ENCODE measurements around the gene JPT1.
"Not testable (repeated sequence)": the region's sequence is repeated elsewhere in the genome, so short reads cannot be mapped to it uniquely, and the experiment has no call there.

The JPT1 gene, protein sequence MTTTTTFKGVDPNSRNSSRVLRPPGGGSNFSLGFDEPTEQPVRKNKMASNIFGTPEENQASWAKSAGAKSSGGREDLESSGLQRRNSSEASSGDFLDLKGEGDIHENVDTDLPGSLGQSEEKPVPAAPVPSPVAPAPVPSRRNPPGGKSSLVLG

DNA sequence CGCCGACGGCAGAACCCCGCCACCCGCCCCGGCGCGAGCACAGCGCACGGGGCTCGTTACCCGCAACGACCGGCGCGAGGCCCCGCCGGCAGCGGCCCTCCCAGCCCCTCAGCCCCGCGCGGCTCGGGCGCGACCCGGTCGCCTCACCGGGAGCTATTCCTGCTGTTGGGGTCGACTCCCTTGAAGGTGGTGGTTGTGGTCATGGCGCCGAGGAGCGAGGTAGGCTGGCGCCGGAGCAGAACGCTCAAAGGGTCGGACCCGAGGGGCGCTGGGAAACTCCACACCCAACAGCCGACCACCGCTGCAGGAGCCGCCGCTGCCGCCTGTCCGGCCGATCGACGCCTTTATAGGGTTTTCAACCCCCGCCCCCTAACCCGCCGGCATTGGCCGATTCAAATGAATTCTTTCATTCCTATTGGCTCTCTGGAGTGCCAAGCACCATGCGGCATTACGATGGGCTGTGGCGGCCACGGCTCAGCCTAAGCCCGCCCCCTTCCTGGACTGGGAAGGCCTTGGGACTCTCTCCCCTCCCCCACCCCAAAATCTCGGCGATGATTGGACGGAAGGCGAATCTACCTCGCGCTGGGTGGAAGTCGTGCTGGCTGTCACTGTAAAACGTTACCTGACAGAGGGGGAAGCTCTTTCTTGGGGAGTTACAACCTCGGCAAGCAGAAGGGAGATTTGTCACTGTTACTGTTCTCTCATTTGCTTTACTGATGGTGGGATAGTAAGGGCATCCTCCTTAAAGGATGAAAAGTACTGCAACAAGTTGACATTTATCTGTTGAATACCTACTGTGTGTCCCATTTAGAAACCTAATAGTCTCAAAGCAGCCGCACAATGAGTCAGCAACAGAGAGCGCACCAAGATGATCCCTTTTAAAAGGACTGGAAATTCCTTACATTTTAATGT lies at the start of gene JPT1:
TSS of gene JPT1 (minus strand) at position 318 of the 912 bp plus-strand sequence. CDS start at position 203, 115 bp downstream.
- DNase-seq: peak; percentile 97

- DNase-seq: no peak
Observed at GRCh38 chr17:75199886-75200618, 45.7 kb upstream of the JPT1 start.

DNA sequence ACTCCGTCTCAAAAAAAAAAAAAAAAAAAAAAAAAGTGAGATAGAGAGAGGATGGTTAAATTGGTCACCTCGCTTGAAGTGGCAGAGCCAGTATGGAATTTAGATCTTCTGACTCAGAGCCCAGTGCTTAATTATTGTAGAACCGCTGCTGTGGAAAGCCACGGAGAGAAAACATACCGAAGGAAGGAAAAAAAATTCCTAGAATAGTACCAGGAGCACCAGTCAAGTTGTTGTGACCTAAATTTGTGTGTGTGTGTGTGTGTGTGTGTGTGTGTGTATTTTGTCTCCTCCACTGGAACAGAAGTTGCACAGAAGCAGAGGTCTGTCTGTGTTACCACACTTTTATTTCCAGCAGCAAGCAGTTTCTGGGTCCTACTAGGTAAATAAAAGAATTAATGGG lies 40.6 kb upstream of the JPT1 start:
- no peak for DNase-seq

- DNase-seq: no peak
Observed at GRCh38 chr17:75191584-75191983, 37.3 kb upstream of the JPT1 start.

- no peak for DNase-seq
Observed at GRCh38 chr17:75188614-75189013, 34.3 kb upstream of the JPT1 start.

GRCh38 chr17:75183999-75184884 lies 29.9 kb upstream of the JPT1 start:
- DNase-seq: no peak

DNA sequence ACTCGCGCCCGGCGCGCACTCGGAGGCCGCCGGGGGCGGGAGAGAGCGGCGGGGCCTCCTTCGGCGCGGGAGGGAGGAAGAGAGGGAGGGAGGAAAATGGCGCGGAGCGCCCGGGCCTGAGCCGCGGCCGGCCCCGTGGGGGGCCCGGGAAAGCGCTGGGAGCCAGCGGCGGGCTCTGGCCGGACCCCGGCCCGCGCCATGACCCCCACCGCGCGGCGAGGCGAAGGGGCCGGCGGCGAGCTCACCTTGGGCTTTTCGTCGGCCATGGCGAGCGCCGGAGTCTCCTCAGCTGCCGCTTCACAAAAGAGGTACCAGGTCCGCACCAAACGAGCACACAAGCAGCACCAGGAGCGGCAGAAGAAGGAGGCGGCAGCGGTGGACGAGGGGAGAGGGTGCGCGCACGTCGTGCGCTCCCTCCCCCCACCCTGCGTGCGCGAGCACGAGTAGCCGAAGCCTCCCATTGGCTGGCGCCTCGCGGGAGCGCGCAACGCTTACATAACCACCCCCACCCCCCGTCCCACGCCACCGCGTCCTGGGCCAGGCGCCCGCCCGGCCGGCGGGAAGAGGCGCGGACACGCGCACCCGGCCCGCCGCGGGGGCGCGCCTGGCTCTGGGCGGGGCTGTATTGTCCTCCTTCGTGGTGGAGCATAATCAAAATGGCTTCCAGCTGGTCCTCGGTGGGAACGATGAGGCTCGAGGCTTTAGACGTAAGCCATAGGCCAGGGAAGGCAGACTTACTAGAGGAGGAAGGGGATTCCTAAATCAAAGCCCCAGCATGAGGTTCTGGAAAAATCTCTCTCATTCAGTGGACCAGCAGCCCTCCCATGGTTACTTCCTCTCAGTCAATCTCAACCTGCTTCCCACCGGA lies 28.5 kb upstream of the JPT1 start, which contains the start of gene SUMO2:
TSS of gene SUMO2 (minus strand) at position 391 of the 868 bp plus-strand sequence. CDS start at position 266, 125 bp downstream.
- DNase-seq: peak; percentile 94

GRCh38 chr17:75182319-75182568 lies 27.9 kb upstream of the JPT1 start:
- no peak for DNase-seq

- DNase-seq: no peak
Observed at GRCh38 chr17:75181608-75182318, 27.5 kb upstream of the JPT1 start.

GRCh38 chr17:75181110-75181509 lies 26.8 kb upstream of the JPT1 start:
- DNase-seq: no peak

GRCh38 chr17:75178453-75178852 lies 24.1 kb upstream of the JPT1 start:
- no peak for DNase-seq

GRCh38 chr17:75176625-75177024 lies 22.3 kb upstream of the JPT1 start:
- DNase-seq: no peak

GRCh38 chr17:75174996-75175395 lies 20.7 kb upstream of the JPT1 start:
- no peak for DNase-seq

- no peak for DNase-seq
Observed at GRCh38 chr17:75173526-75173925, 19.2 kb upstream of the JPT1 start.

GRCh38 chr17:75168998-75169397 lies 14.7 kb upstream of the JPT1 start:
- DNase-seq: no peak

GRCh38 chr17:75164606-75165005 lies 10.3 kb upstream of the JPT1 start:
- DNase-seq: not testable (repeated sequence)

DNA sequence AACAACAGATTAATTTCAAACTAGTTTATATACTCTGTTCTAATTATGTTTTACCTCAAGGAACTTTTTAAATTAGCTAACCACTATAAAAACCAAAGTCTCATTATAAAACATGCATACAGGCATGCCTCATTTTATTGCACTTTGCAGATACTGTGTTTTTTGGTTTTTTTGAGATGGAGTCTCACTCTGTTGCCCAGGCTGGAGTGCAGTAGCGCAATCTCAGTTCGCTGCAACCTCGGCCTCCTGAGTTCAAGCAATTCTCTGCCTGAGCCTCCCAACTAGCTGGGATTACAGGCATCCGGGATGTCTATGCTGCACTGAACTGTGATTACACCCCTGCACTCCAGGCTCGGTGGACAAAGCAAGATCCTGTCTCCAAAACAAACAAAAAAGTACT lies 8.8 kb upstream of the JPT1 start:
- no peak for DNase-seq

DNA sequence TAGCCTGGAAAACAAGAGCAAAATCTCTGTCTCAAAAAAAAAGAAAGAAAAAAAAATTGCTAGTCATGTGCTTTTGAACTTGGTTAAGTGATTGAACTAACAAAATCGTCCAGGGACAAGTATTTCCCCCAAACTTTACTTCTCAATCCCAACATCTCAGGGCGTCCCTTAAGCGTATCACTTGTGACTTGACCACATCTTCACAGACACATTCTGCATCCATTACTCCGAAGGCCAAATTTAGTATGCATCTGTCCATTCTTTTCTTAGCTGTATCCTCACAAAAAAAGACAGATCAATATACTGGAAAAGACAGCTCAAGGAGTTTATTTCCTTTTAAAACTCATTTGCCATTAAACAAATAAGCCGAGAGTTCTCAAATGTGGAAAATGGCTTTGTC lies 5.9 kb upstream of the JPT1 start:
- DNase-seq: no peak

GRCh38 chr17:75159196-75160031 lies 5.1 kb upstream of the JPT1 start:
- DNase-seq: no peak

GRCh38 chr17:75158480-75158879 lies 4.2 kb upstream of the JPT1 start:
- not testable (repeated sequence) for DNase-seq
